Activated CD4-positive, alpha-beta T cell treated with anti-CD3 and anti-CD28 coated beads for 4 hours (primary cell): ENCODE data around the gene AUTS2.

Source experiments
- DNase-seq, 2 donors: peaks; one replicate each; pipeline ENCODE4 v3.0.0-alpha.2; 2020

Gene AUTS2

GRCh38 chr7:69799990-69800389 lies 201.7 kb downstream of the AUTS2 start:
- no peak for DNase-seq

GRCh38 chr7:69800495-69800894 lies 202.2 kb downstream of the AUTS2 start:
- no peak for DNase-seq

- no peak for DNase-seq
These were observed 203.7 kb downstream of the AUTS2 start for GRCh38 chr7:69801729-69802682.

- DNase-seq = no peak
These were observed 205.6 kb downstream of the AUTS2 start for GRCh38 chr7:69803699-69804516.

- no peak for DNase-seq
These were observed 206.7 kb downstream of the AUTS2 start for GRCh38 chr7:69804962-69805361.

- no peak for DNase-seq
These were observed 210.1 kb downstream of the AUTS2 start for GRCh38 chr7:69808391-69808790.

GRCh38 chr7:69811476-69812308 lies 213.4 kb downstream of the AUTS2 start:
- no peak for DNase-seq

GRCh38 chr7:69812756-69813155 lies 214.5 kb downstream of the AUTS2 start:
- no peak for DNase-seq

- no peak for DNase-seq
These were observed 215.5 kb downstream of the AUTS2 start for GRCh38 chr7:69813637-69814240.

- no peak for DNase-seq
These were observed 216.2 kb downstream of the AUTS2 start for GRCh38 chr7:69814421-69814962.

GRCh38 chr7:69816501-69816900 lies 218.2 kb downstream of the AUTS2 start:
- DNase-seq = no peak

- no peak for DNase-seq
These were observed 218.8 kb downstream of the AUTS2 start for GRCh38 chr7:69817121-69817520.

- no peak for DNase-seq
These were observed 219.8 kb downstream of the AUTS2 start for GRCh38 chr7:69817841-69818635.

- DNase-seq = no peak
These were observed 220.5 kb downstream of the AUTS2 start for GRCh38 chr7:69818636-69819332.

GRCh38 chr7:69819333-69819705 lies 221.0 kb downstream of the AUTS2 start:
- DNase-seq = no peak

GRCh38 chr7:69820479-69821192 lies 222.4 kb downstream of the AUTS2 start:
- DNase-seq = no peak

- DNase-seq = no peak
These were observed 224.1 kb downstream of the AUTS2 start for GRCh38 chr7:69822386-69822785.

- no peak for DNase-seq
These were observed 225.0 kb downstream of the AUTS2 start for GRCh38 chr7:69823151-69823744.

GRCh38 chr7:69825113-69825972 lies 227.1 kb downstream of the AUTS2 start:
- DNase-seq = no peak
